ENCODE results near the gene MAPRE3. TPM values are rescaled to one million over a fixed set of nuclear protein-coding genes. Genes with fewer than 3 reads are reported as not detected.

The MAPRE3 gene
- total RNA-seq, 4 donors from 2014 or later = 8.5 to 18.6 (median 12.4) TPM

DNA sequence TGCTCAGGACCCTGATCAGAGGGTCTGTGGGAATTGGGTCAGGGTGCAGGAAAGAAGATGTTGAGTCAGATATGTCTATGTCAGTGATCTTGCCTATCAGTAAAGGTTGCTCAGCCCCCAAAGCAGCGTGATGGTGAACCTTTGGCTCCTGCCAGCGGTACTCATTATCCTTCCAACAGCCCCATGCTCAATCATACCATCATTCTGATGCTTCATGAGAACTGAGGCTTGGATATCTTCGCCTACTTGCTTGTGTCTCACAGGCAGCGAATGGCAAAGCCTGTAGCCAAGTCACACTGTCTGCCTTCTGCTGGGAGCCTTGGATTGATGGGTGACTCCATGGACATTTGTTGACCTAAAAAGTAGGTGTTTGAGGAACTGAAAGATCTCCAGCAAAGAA lies 43.3 kb downstream of the MAPRE3 start:
- no peaks in the 10 kb centered on the region for H3K27me3 ChIP-seq
- TF ChIP-seq EP300 (IDR thresholded peaks at IDR 0.05) (no peak), POLR2A (IDR thresholded peaks at IDR 0.05) (no peak), CTCF (IDR thresholded peaks at IDR 0.05) (no peak), POLR2AphosphoS5 (IDR thresholded peaks at IDR 0.05) (no peak)
- peaks cover 0 to 21% (median 8%) of the 10 kb centered on the region in 3 donors for H3K4me1 ChIP-seq
- no peaks in the 10 kb centered on the region for H3K36me3 ChIP-seq
- no peaks in the 10 kb centered on the region for H3K9me3 ChIP-seq
- no CpG with 5 or more reads among the region's 4 CpGs for WGBS, 2 donors (ENCODE audit: low coverage in 1 of 2)
- H3K27ac ChIP-seq = no peak overlapping the region
- no peak for ATAC-seq
- H3K4me3 ChIP-seq = no peak overlapping the region

DNA sequence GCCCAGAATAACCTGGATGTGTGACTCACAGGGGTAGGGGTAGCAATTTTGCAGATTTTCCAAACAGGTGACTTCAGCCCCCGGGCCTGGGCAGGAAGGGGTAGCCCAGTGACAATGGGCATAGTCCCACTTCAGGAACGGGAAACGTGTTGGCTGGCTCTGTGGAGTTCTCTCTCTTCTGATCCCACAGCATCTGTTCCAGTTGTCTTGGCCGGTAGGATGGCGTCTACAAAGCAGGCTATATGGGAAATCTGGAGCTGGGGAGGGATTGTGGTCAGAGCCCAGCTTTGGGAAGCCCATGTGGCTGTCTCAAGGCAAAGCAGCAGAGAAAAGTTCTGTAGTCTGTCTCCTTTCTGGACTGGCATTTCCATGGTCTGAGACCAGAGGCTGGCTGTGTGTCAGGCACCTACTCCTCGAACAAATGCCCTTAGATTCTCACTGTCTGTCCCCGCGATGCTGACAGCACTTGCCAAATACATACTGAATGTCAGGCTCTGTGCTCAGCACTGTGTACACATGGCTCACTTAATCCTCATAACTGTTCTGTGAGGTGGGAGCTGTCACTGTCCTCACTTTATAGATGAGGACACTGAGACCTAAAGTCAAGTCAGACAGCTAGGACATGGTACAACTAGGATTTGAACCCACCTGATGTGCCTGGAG lies 44.5 kb downstream of the MAPRE3 start:
- no peaks in the 10 kb centered on the region for H3K9me3 ChIP-seq
- no peak for ATAC-seq
- peak overlapping the region in 2 of 4 donors; percentile 17 to 25 for H3K27ac ChIP-seq
- no peak for TF ChIP-seq CTCF (IDR thresholded peaks at IDR 0.05)
- TF ChIP-seq POLR2AphosphoS5 (IDR thresholded peaks at IDR 0.05) = no peak
- TF ChIP-seq EP300 (IDR thresholded peaks at IDR 0.05) = no peak
- TF ChIP-seq POLR2A (IDR thresholded peaks at IDR 0.05) = no peak
- H3K4me3 ChIP-seq = no peak overlapping the region
- no peaks in the 10 kb centered on the region for H3K27me3 ChIP-seq
- no CpG with 5 or more reads among the region's 8 CpGs for WGBS, 2 donors (ENCODE audit: low coverage in 1 of 2)
- H3K4me1 ChIP-seq = peaks cover 0 to 22% (median 8%) of the 10 kb centered on the region in 3 donors
- no peaks in the 10 kb centered on the region for H3K36me3 ChIP-seq

GRCh38 chr2:27016801-27017325 lies 46.4 kb downstream of the MAPRE3 start:
- Histone ChIP-seq H3K27me3 (no peaks in the 10 kb centered on the region), H3K9me3 (no peaks in the 10 kb centered on the region), H3K4me1 (peaks cover 0 to 41% (median 8%) of the 10 kb centered on the region in 3 donors), H3K27ac (no peak overlapping the region), H3K4me3 (no peak overlapping the region), H3K36me3 (peaks cover 0 to under 1% of the 10 kb centered on the region in 2 donors)
- ATAC-seq = no peak
- WGBS, 2 donors (ENCODE audit: low coverage in 1 of 2) = 11 to 40% methylated on average over 1 to 2 of the region's 3 CpGs
- no peak for TF ChIP-seq POLR2A (IDR thresholded peaks at IDR 0.05)
- peak in 3 of 4 experiments; percentile 59 to 77 (median 69) for TF ChIP-seq CTCF (IDR thresholded peaks at IDR 0.05)

- Histone ChIP-seq H3K4me3 (no peak overlapping the region), H3K4me1 (peaks cover 0 to 44% (median 8%) of the 10 kb centered on the region in 3 donors), H3K36me3 (peaks cover 0 to 13% of the 10 kb centered on the region in 2 donors), H3K27me3 (no peaks in the 10 kb centered on the region), H3K9me3 (no peaks in the 10 kb centered on the region), H3K27ac (no peak overlapping the region)
- no peak for TF ChIP-seq CTCF (IDR thresholded peaks at IDR 0.05)
- no peak for TF ChIP-seq POLR2A (IDR thresholded peaks at IDR 0.05)
- no peak for TF ChIP-seq EP300 (IDR thresholded peaks at IDR 0.05)
- TF ChIP-seq POLR2AphosphoS5 (IDR thresholded peaks at IDR 0.05) = no peak
- WGBS, 2 donors (ENCODE audit: low coverage in 1 of 2) = no CpG with 5 or more reads among the region's 3 CpGs
- ATAC-seq = no peak
Measured at GRCh38 chr2:27018142-27018541, 47.7 kb downstream of the MAPRE3 start.

DNA sequence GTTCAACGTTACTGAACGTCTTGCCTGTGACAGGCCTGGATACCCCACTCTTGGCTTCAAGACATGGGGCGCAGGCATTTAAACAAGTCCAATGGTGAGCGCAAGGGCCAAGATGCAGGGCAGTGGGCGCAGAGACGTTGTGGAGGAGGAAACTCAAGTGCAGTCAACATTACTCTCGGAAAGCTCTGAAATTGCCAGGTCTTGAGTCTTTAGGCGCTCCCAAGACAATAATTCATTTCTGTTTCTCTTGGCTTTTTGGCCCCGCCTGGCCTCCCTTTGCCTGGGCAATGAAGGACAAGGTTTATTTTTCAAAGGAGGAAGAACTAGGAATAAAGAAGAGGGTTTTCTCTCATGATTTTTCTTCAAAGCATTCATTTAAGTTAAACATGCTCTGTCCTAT lies 49.0 kb downstream of the MAPRE3 start:
- Histone ChIP-seq H3K36me3 (peaks cover 0 to 26% of the 10 kb centered on the region in 2 donors), H3K27me3 (no peaks in the 10 kb centered on the region), H3K4me3 (no peak overlapping the region), H3K9me3 (no peaks in the 10 kb centered on the region), H3K27ac (peak overlapping the region in 1 of 4 donors; percentile 22), H3K4me1 (peaks cover 0 to 44% (median 8%) of the 10 kb centered on the region in 3 donors)
- no peak for ATAC-seq
- WGBS, 2 donors (ENCODE audit: low coverage in 1 of 2) = 93 to 96% methylated on average over 7 to 8 of the region's 9 CpGs
- TF ChIP-seq CTCF (IDR thresholded peaks at IDR 0.05) (no peak), POLR2A (IDR thresholded peaks at IDR 0.05) (no peak), EP300 (IDR thresholded peaks at IDR 0.05) (no peak), POLR2AphosphoS5 (IDR thresholded peaks at IDR 0.05) (no peak)
